NCI-H69 (cell line): ENCODE results near the gene SEZ6L2.
A peak's percentile ranks its signal among the peaks of the same experiment; 100 is the strongest.
"Not testable (repeated sequence)": the region's sequence is repeated elsewhere in the genome, so short reads cannot be mapped to it uniquely, and the experiment has no call there.

Experiments
- DNase-seq: peaks from one replicate; lab custom pipeline; 2025; lab: John Stamatoyannopoulos, UW

The SEZ6L2 gene

DNA sequence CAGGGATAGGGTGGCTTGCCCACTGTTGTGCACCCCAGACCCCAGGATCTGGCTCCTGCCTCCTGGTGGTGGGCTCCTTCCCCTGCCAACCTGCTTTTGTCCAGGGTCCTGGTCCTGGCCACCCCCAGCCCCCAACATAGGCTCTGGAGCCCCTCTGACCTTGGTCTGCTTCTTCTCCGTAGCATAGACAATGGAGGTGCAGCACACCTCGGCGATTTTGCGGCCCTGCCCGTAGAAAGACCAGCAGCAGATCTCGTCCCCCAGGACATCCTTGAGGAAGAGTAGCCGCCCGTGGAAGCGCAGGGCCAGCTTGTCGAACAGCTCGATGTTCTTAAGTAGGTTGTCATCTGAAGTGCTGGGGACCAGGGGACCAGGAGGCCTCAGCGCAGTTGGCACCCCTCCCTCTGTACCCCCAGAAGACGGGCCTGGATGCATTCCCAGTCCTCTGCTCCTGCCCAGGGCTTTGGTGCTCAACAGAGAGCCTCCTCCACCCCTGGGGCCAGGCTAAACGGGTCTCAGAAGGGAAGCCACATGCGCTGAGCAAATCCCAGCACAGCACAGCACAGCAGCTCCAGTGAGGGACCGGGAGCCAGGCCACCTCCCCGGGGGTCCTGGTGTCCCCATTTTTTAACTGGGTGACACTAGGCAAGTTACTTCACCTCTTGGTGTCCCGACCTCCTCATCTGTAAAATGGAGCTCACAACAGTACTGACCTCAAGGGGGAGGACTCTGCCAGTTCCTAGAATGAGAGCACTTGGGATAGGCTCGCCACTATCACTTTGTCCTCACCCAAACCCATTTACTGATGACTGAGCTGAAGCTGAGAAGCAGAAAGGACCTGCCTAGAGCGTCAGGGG, 11.7 kb upstream of the SEZ6L2 start:
- DNase-seq = no peak

GRCh38 chr16:29909851-29910250, 10.5 kb upstream of the SEZ6L2 start:
- DNase-seq = not testable (repeated sequence)

DNA sequence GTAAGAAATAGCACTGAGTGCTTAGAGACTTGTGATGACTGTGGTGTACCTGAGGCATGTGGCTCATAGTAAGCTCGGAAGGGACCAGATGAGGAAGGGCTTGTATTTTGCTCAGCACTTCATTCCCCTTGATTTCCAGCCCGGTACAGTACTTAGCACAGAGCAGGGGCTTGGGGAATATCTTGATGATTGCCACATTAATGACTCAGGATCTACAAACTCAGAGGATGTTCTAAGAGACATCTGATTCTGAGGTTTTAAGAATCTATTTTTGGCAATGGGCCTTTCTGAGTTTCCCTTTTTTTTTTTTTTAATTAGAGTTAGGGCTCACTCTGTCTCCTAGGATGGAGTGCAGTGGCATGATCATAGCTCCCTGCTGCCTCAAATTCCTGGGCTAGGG, 10.0 kb upstream of the SEZ6L2 start:
- DNase-seq = no peak

DNA sequence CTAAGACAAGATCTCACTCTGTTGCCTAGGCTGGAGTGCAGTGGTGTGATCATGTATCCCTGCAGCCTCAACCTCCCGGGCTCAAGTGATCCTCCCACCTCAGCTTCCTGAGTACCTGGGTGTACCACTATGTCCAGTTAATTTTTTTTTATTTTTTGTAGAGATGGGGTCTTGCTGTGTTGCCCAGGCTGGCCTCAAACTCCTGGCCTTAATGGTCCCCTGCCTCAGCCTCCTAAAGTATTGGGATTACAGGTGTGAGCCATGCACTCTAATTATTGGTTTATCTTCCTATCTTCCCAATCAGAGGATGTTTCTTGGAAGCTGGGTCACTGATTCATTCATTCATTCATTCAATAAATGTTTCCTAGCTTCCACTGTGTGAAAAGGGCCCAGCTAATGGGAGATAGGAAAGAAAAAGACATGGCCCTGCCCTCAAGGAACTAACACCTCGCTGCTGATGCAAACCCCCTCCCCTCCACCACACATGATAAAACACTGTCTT, 9.4 kb upstream of the SEZ6L2 start:
- DNase-seq = no peak

GRCh38 chr16:29907973-29908372, 8.6 kb upstream of the SEZ6L2 start:
- DNase-seq = no peak

- no peak for DNase-seq
These were observed 7.3 kb upstream of the SEZ6L2 start for GRCh38 chr16:29906520-29907244.

DNA sequence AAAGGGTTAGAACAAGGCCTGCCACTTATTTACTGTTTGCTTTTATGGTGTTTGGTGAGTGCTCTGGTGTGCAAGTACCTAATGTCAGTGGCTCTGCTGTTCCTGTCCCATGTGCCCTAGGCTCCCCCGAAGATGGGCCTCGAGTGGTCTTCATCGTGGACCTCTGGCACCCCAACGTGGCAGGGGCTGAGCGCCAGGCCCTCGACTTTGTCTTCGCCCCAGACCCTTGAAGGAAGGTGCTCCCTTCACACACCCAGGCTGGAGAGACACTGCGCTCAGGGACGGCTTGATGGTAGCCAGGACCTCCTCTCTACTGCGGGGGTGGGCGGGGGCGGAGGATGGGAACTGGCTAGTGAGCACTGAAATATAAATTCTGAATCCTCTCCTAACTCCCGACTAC, 6.3 kb upstream of the SEZ6L2 start:
- DNase-seq = no peak

GRCh38 chr16:29904947-29905346, 5.6 kb upstream of the SEZ6L2 start:
- no peak for DNase-seq

- DNase-seq = no peak
These were observed 4.2 kb upstream of the SEZ6L2 start for GRCh38 chr16:29903590-29903989.

DNA sequence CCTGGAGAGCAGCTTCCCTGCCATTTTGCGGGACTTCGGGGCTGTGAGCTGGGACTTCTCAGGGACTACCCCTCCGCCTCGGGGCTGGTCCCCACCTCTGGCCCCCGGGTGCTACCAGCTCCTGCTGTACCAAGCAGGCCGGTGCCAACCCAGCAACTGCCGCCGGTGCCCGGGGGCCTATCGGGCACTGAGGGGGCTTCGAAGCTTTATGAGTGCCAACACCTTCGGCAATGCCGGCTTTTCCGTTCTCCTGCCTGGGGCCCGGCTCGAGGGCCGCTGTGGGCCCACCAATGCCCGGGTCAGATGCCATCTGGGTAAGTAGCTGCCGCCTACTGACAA, 2.2 kb upstream of the SEZ6L2 start:
- DNase-seq = no peak

DNA sequence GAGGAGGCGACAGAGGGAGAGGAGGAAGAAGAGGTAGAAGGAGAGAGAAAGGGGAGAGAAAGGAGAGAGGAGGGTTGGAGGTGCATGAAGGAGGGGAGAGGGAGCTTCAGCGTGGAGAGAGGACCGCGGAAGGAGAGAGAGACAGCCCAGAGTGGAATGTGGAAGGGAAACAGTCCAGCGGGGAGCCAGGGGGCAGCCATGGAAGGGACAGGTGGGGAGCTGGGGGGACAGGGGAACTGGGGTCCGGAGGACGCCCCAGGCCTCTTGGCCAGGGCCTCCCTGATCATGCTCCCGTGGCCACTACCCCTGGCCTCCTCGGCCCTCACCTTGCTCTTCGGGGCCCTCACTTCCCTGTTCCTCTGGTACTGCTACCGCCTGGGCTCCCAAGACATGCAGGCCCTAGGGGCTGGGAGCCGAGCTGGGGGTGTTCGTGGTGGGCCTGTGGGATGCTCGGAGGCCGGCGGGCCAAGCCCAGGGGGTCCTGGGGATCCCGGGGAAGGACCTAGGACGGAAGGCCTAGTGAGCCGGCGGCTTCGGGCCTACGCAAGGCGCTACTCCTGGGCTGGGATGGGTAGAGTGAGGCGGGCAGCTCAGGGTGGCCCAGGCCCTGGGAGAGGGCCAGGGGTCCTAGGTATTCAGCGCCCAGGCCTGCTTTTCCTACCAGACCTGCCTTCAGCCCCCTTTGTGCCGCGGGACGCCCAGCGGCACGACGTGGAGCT, 1.7 kb upstream of the SEZ6L2 start:
- DNase-seq = no peak

- peak; percentile 86 for DNase-seq
These were observed 945 bp upstream of the SEZ6L2 start, which contains the start of gene ASPHD1 for GRCh38 chr16:29900102-29900887. ASPHD1 (plus strand) TSS chr16:29900488; CDS start chr16:29900972, 484 bp downstream.

- DNase-seq = peak; percentile 86
These were observed 390 bp downstream of the SEZ6L2 start for GRCh38 chr16:29898804-29899515.

DNA sequence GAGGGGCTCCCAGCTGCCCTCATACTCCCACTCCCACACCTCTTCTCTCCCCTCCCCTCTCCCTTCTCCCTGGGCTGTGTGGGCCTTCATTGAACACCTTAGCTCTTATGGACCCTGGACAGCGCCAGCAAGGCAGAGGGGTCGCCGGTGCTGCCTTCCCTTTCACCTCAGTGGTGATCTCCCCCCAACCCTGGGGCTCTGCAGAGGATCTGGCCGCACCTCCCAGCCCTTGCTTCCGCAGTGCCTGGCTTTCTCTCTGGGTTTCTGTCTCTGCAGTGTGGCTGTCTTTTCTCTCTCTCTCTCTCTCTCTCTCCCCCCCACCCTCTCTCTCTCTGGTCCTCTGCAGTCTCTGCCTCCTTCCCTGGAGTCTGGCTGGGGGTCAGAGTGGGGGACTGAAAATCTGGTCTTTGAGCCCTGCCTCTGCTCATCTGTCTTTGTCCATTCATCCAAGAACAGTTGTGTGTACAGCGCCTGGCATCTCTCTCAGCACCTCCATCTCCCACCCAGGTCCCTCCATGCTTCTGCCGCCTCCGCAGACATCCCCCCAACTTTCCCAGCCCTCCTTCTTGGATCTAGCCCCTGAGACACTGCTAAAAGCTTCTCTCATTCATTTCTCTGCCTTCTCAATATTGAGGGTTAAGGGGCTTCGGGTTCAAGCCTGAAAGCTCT, 1.1 kb downstream of the SEZ6L2 start:
- DNase-seq = no peak

DNA sequence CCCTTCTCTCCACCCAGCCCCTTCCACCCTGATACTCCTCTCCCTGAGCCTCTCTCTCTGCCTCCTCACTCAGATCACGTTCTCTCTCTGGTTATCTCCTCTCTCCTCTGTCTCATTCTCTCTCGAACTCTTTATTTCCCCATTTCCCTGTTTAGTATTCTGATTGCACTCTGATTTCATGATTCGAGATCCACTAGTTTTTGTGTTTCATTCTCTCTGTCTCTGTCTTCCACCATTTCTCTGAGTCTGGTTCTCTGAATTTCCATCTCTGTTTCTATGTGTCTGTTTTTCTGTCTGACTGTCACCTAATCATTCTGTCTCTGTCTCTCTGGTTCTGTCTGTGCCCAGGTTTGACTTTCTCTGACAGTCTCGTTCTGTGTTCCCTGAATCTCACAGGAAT, 2.0 kb downstream of the SEZ6L2 start:
- no peak for DNase-seq

- no peak for DNase-seq
These were observed 2.5 kb downstream of the SEZ6L2 start for GRCh38 chr16:29896841-29897240.

- DNase-seq = no peak
These were observed 5.0 kb downstream of the SEZ6L2 start for GRCh38 chr16:29894352-29894751.

- DNase-seq = no peak
These were observed 5.8 kb downstream of the SEZ6L2 start for GRCh38 chr16:29893553-29893952.

DNA sequence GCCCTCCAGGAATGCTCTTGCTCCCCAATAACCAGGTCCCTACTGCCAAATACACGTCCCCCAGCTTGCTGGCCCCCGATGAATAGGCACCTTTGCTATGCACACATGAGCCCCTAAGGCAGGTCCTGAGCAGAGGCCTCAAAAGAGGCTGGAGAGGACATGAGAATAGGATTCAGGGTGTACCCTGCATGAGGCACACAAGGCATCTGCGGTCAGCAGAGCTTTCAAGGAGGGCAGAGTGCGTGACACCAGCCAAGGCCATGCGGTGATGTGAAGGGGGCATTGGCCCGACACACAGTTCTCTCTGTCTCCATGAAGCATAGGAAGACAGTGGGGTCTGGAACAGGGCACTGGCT, 6.9 kb downstream of the SEZ6L2 start:
- no peak for DNase-seq
